ENCODE measurements around the gene CPTP. TPM values are rescaled to one million over a fixed set of nuclear protein-coding genes. Genes with fewer than 3 reads are reported as not detected.

Gene CPTP
- total RNA-seq (10 to 100 TPM; 24.5 to 25.2 TPM), polyA plus RNA-seq (ENCODE audit: insufficient read length in 6 of 6) (10 to 100 TPM; 10.6 to 17.6 (median 13.5) TPM)
- long read RNA-seq, donor 1, transcript CPTP-201 (3 exons, 2,190 nt) = major isoform, 10 of 14 reads
- long read RNA-seq, donor 1, partial matches to known transcripts = 0 of 14 reads
- long read RNA-seq, donor 1, other reads (novel, unspliced or antisense) = 0 of 14 reads
- long read RNA-seq, donor 2, transcript CPTP-201 (3 exons, 2,190 nt) = major isoform, 11 of 15 reads
- long read RNA-seq, donor 2, partial matches to known transcripts = 0 of 15 reads
- long read RNA-seq, donor 2, other reads (novel, unspliced or antisense) = 0 of 15 reads
- long read RNA-seq, donor 3, transcript CPTP-202 (2 exons, 1,101 nt) = minor isoform, 5 of 11 reads
- long read RNA-seq, donor 3, transcript CPTP-201 (3 exons, 2,190 nt) = major isoform, 6 of 11 reads
- long read RNA-seq, donor 3, partial matches to known transcripts = 0 of 11 reads
- long read RNA-seq, donor 3, other reads (novel, unspliced or antisense) = 0 of 11 reads
- long read RNA-seq, donor 4, partial matches to known transcripts = 2 of 6 reads
- long read RNA-seq, donor 4, other reads (novel, unspliced or antisense) = 0 of 6 reads
- long read RNA-seq, donor 5, transcript CPTP-201 (3 exons, 2,190 nt) = major isoform, 7 of 12 reads
- long read RNA-seq, donor 5, transcript CPTP-202 (2 exons, 1,101 nt) = minor isoform, 5 of 12 reads
- long read RNA-seq, donor 5, partial matches to known transcripts = 0 of 12 reads
- long read RNA-seq, donor 5, other reads (novel, unspliced or antisense) = 0 of 12 reads
- long read RNA-seq, donor 6, transcript CPTP-202 (2 exons, 1,101 nt) = major isoform, 7 of 20 reads
- long read RNA-seq, donor 6, transcript CPTP-201 (3 exons, 2,190 nt) = major isoform, 7 of 20 reads
- long read RNA-seq, donor 6, partial matches to known transcripts = 6 of 20 reads
- long read RNA-seq, donor 6, other reads (novel, unspliced or antisense) = 0 of 20 reads
- long read RNA-seq, donor 7, transcript CPTP-201 (3 exons, 2,190 nt) = major isoform, 5 of 7 reads
- long read RNA-seq, donor 7, partial matches to known transcripts = 0 of 7 reads
- long read RNA-seq, donor 7, other reads (novel, unspliced or antisense) = 0 of 7 reads
- long read RNA-seq, donor 8, transcript CPTP-201 (3 exons, 2,190 nt) = major isoform, 11 of 16 reads
- long read RNA-seq, donor 8, transcript CPTP-202 (2 exons, 1,101 nt) = minor isoform, 5 of 16 reads
- long read RNA-seq, donor 8, partial matches to known transcripts = 0 of 16 reads
- long read RNA-seq, donor 8, other reads (novel, unspliced or antisense) = 0 of 16 reads
- long read RNA-seq, donor 9 = 0 reads
- long read RNA-seq, donor 10, transcript CPTP-201 (3 exons, 2,190 nt) = major isoform, 5 of 7 reads
- long read RNA-seq, donor 10, partial matches to known transcripts = 0 of 7 reads
- long read RNA-seq, donor 10, other reads (novel, unspliced or antisense) = 2 of 7 reads
- long read RNA-seq, donor 11, transcript CPTP-202 (2 exons, 1,101 nt) = minor isoform, 9 of 25 reads
- long read RNA-seq, donor 11, transcript CPTP-201 (3 exons, 2,190 nt) = major isoform, 11 of 25 reads
- long read RNA-seq, donor 11, partial matches to known transcripts = 0 of 25 reads
- long read RNA-seq, donor 11, other reads (novel, unspliced or antisense) = 5 of 25 reads
- long read RNA-seq, donor 12, partial matches to known transcripts = 0 of 4 reads
- long read RNA-seq, donor 12, other reads (novel, unspliced or antisense) = 0 of 4 reads

DNA sequence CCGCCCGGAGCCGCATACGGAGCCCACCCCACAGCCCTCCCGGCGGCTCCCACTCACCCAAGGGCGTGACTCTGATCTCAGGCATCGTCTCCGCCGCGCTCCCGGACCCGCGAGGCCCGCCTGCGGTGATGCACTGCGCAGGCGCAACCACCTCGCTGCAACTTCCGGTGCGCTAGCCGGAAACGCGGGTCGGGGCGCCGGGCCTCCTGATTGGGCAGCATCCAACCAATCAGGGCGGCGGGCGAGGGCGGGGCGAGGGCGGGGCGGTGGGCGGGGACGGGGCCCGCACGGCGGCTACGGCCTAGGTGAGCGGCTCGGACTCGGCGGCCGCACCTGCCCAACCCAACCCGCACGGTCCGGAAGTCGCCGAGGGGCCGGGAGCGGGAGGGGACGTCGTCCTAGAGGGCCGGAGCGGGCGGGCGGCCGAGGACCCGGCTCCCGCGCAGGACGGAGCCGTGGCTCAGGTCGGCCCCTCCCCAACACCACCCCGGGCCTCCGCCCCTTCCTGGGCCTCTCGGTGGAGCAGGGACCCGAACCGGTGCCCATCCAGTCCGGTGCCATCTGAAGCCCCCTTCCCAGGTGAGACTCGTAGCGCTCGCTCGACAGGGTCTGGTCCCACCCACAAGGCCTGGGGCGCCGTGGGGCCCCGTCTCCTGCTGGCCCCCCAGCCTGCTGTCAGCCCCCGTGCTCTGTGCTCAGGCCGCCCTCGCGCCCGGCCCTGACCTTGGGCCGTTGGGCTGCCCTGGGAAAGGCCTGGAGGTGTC lies at the start of gene CPTP, which contains the start of gene INTS11:
TSS of gene CPTP (plus strand) at position 279 of the 764 bp plus-strand sequence. CDS start 2,109 bp downstream, outside the sequence.
TSS of gene INTS11 (minus strand) at position 137 of the 764 bp plus-strand sequence. CDS start at position 85, 52 bp downstream.
- TF ChIP-seq, protein P1, sequence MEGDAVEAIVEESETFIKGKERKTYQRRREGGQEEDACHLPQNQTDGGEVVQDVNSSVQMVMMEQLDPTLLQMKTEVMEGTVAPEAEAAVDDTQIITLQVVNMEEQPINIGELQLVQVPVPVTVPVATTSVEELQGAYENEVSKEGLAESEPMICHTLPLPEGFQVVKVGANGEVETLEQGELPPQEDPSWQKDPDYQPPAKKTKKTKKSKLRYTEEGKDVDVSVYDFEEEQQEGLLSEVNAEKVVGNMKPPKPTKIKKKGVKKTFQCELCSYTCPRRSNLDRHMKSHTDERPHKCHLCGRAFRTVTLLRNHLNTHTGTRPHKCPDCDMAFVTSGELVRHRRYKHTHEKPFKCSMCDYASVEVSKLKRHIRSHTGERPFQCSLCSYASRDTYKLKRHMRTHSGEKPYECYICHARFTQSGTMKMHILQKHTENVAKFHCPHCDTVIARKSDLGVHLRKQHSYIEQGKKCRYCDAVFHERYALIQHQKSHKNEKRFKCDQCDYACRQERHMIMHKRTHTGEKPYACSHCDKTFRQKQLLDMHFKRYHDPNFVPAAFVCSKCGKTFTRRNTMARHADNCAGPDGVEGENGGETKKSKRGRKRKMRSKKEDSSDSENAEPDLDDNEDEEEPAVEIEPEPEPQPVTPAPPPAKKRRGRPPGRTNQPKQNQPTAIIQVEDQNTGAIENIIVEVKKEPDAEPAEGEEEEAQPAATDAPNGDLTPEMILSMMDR (IDR thresholded peaks at IDR 0.05) = no peak
- peaks cover 12 to 49% of the 10 kb centered on the region in 2 donors for H3K4me1 ChIP-seq
- DNase-seq = peak; percentile 85 to 95 (median 94)
- ATAC-seq = peak; percentile 92
- H3K36me3 ChIP-seq = peaks cover 0 to 46% of the 10 kb centered on the region in 2 donors
- H3K4me3 ChIP-seq = peak within 1 kb of the TSS; percentile 97 to 100
- H3K27ac ChIP-seq = peak within 1 kb of the TSS; percentile 82 to 86
- no peaks in the 10 kb centered on the region for H3K9me3 ChIP-seq
- H3K27me3 ChIP-seq = no peaks in the 10 kb centered on the region
- intact Hi-C loops (cut with DNase I) = no loop called here

DNA sequence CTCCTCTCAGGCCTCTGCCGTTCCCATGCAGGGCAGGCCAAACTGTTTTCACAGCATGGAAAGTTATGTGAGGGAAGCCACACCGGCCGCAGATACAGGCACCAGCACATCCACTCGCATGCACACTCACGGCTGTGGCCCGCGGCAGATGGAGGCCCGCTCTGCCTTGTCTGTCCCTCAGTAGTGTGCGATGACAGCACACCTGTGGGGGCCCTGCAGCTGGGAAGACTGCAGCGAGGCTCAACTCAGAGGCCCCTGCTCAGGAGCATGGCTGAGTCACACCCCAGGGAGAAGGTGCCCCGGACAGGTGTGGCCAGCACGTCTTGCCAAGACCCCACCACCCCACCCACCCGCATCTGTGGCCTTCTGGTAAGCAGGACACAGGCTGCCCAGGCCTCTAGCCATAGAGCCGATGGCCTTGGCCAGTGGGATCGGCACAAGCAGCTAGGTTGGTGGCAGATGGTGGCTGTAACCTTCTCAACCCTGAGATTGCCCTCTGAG lies 49.6 kb upstream of the CPTP start:
- ATAC-seq = no peak
- Histone ChIP-seq H3K36me3 (no peaks in the 10 kb centered on the region), H3K27ac (no peak overlapping the region), H3K27me3 (no peaks in the 10 kb centered on the region), H3K4me3 (peak overlapping the region in 1 of 2 donors; percentile 94), H3K4me1 (peaks cover 22 to 38% of the 10 kb centered on the region in 2 donors), H3K9me3 (no peaks in the 10 kb centered on the region)
- intact Hi-C loops (cut with DNase I) = no loop called here
- DNase-seq = no peak
- TF ChIP-seq, protein P1 (IDR thresholded peaks at IDR 0.05) = no peak

DNA sequence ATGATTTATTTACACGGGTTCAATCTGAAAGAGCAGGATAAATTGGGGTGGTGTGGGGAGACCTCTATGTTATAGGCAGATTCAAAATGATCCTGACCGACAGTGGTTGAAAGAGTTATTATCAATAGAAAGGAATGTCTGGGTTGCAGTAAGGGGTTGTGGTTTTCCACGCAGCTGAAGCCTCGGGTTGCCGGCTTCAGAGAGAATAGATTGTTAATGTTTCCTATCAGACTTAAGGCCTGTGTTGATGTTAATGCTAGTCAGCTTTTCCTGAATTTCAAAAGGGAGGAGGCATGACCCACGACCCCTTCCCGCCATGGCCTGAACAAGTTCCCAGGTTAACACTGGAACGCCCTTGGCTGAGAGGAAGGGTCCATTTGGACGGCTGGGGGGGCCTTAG lies 48.8 kb upstream of the CPTP start:
- ATAC-seq = no peak
- no peak overlapping the region for H3K27ac ChIP-seq
- H3K27me3 ChIP-seq = no peaks in the 10 kb centered on the region
- H3K4me1 ChIP-seq = peaks cover 22 to 31% of the 10 kb centered on the region in 2 donors
- H3K36me3 ChIP-seq = no peaks in the 10 kb centered on the region
- TF ChIP-seq, protein P1 (IDR thresholded peaks at IDR 0.05) = no peak
- no peaks in the 10 kb centered on the region for H3K9me3 ChIP-seq
- no peak for DNase-seq
- H3K4me3 ChIP-seq = no peak overlapping the region
- intact Hi-C loops (cut with DNase I) = no loop called here

DNA sequence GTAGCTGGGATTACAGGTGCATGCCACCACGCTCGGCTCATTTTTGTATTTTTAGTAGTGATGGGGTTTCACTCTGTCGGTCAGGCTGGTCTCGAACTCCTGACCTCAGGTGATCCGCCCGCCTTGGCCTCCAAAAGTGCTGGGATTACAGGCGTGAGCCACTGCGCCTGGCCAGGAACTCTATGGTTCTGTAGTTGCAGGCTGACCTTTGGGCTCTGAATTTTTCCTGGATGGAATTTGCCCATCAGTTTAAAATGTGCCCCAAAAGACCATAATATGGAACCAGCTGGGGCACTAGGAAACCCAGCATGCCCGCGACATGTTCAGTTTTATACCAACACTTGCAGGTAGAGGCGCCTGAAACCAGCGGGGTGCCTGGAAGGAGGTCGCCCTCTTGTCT lies 46.0 kb upstream of the CPTP start:
- ATAC-seq = no peak
- no peak for DNase-seq
- Histone ChIP-seq H3K36me3 (no peaks in the 10 kb centered on the region), H3K27me3 (peaks cover 0 to 7% of the 10 kb centered on the region in 2 donors), H3K4me1 (peaks cover 5 to 8% of the 10 kb centered on the region in 2 donors), H3K4me3 (no peak overlapping the region), H3K27ac (no peak overlapping the region), H3K9me3 (no peaks in the 10 kb centered on the region)
- intact Hi-C loops (cut with DNase I) = no loop called here
- TF ChIP-seq, protein P1 (IDR thresholded peaks at IDR 0.05) = no peak

All from left lung (tissue), 14 donors.